K562 (cell line): ENCODE results near the gene DELE1. TPM values are rescaled to one million over a fixed set of nuclear protein-coding genes. Genes with fewer than 3 reads are reported as not detected.

Experiments used
- CTBP1 ChIP-seq: fragments of 450-650 bp; IDR thresholded peaks from 2 replicates; pipeline ENCODE4 v1.6.1; 2016; ENCODE audit warnings: borderline replicate concordance
- E2F1 ChIP-seq: sonication (generic); formaldehyde crosslinking; IDR thresholded peaks from 2 replicates; pipeline ENCODE4 v1.8.1; 2023; ENCODE audit warnings: mild to moderate bottlenecking, missing genetic modification reagents, moderate library complexity
- E2F8 ChIP-seq: fragments of 450-650 bp; IDR thresholded peaks from 2 replicates; pipeline ENCODE4 v1.7.1; 2018; ENCODE audit warnings: mild to moderate bottlenecking, low read depth; ENCODE audit not compliant: partially characterized antibody
- ELF1 ChIP-seq: fragments of 200-800 bp; sonication (Bioruptor generic); IDR thresholded peaks from 2 replicates; pipeline ENCODE4 v1.6.1; 2016; ENCODE audit warnings: missing genetic modification characterization, missing compliant biosample characterization
- FOXP4 ChIP-seq: sonication (generic); formaldehyde crosslinking; IDR thresholded peaks from 2 replicates; pipeline ENCODE4 v1.8.0; 2022; ENCODE audit warnings: mild to moderate bottlenecking, missing genetic modification reagents, borderline replicate concordance
- HLTF ChIP-seq: fragments of 450-650 bp; IDR thresholded peaks from 2 replicates; pipeline ENCODE4 v1.6.1; 2016
- HMBOX1 ChIP-seq: sonication (generic); IDR thresholded peaks from 2 replicates; pipeline ENCODE4 v1.6.1; 2016
- NFIC ChIP-seq: fragments of 450-650 bp; IDR thresholded peaks from 2 replicates; pipeline ENCODE4 v1.6.1; 2017; ENCODE audit warnings: mild to moderate bottlenecking, inconsistent platforms
- PRDM10 ChIP-seq: fragments of 450-650 bp; IDR thresholded peaks from 2 replicates; pipeline ENCODE4 v1.6.1; 2018; ENCODE audit not compliant: partially characterized antibody
- ZNF274 ChIP-seq: IDR thresholded peaks from 2 replicates; pipeline ENCODE4 v1.6.1; 2011; ENCODE audit warnings: low read depth, mild to moderate bottlenecking, low read length, moderate library complexity, borderline replicate concordance
- ZNF512 ChIP-seq: IDR thresholded peaks from 2 replicates; pipeline ENCODE4 v1.6.1; 2016; ENCODE audit warnings: missing genetic modification characterization, missing compliant biosample characterization
- ZSCAN32 ChIP-seq: fragments of 450-650 bp; formaldehyde crosslinking; IDR thresholded peaks from 2 replicates; pipeline ENCODE4 v1.4.0; 2020; ENCODE audit warnings: mild to moderate bottlenecking, moderate library complexity
- polyA plus RNA-seq, 8 experiments: library from polyadenylated mRNA; depleted of rRNA in 4 of 8; stranded (reverse) in 5 of 8; unstranded in 3 of 8; fragments of >200 nt; fragmentation: Nextera tagmentation in 2 of 8; fragmentation: Illumina TruSeq in 1 of 8; extraction: Ambion mirVana in 2 of 8; extraction: Trizol in 1 of 8; gene quantifications; 2 replicates each; pipeline versions ENCODE4 v1.2.1 to v1.2.3, GENCODE V29; 2011 to 2014; ENCODE audit warnings: inconsistent platforms in 1 of 8, missing spikeins in 1 of 8
- total RNA-seq, 7 experiments: library from RNA; depleted of rRNA in 6 of 7; stranded (reverse); fragments of >200 nt in 6 of 7; fragmentation: Illumina TruSeq in 2 of 7; extraction: Trizol in 2 of 7; gene quantifications; 2 replicates each; pipeline versions ENCODE4 v1.2.1 to v1.2.3, GENCODE V29; 2011 to 2021; ENCODE audit warnings: low replicate concordance in 1 of 7

DELE1 gene
- total and polyA plus RNA-seq, 9 of the 15 experiments (the other 6 are each of a cell fraction or from before 2014, with no cell fraction given): 16.6 to 74.4 (median 49.8) TPM

GRCh38 chr5:141960449-141961323 lies 37.0 kb downstream of the DELE1 start (continued):
- TF ChIP-seq E2F1 (CRISPR knock-in tag) (no peak), ZNF274 (no peak), NFIC (no peak), ELF1 (tag) (peak; percentile 92), HLTF (no peak), FOXP4 (CRISPR knock-in tag) (no peak), PRDM10 (no peak), CTBP1 (peak; percentile 50; the same call in 1 of the 2 replicates), ZNF512 (tag) (no peak), HMBOX1 (no peak), E2F8 (peak; percentile 35), ZSCAN32 (CRISPR knock-in tag) (no peak)
